ENCODE results near the gene GDF9.

The GDF9 gene

GRCh38 chr5:132853323-132853722, 12.9 kb downstream of the GDF9 start:
- Histone ChIP-seq H3K4me3 (ENCODE audit: low read depth in 1 of 2, low read length in 2 of 2) (no peak overlapping the region), H3K27ac (ENCODE audit: low read length) (no peak overlapping the region), H3K36me3 (ENCODE audit: control insufficient read depth in 1 of 2, insufficient read depth in 2 of 2, low read length in 2 of 2) (no peaks in the 10 kb centered on the region), H3K9me3 (ENCODE audit: control insufficient read depth in 1 of 2, low read length in 2 of 2) (no peaks in the 10 kb centered on the region), H3K27me3 (ENCODE audit: low read depth, low read length) (no peaks in the 10 kb centered on the region), H3K4me1 (ENCODE audit: control insufficient read depth in 1 of 2, insufficient read depth in 2 of 2, low read length in 2 of 2) (no peaks in the 10 kb centered on the region)

GRCh38 chr5:132850066-132850465, 16.2 kb downstream of the GDF9 start:
- no peaks in the 10 kb centered on the region for H3K9me3 ChIP-seq (ENCODE audit: control insufficient read depth in 1 of 2, low read length in 2 of 2)
- no peaks in the 10 kb centered on the region for H3K36me3 ChIP-seq (ENCODE audit: control insufficient read depth in 1 of 2, insufficient read depth in 2 of 2, low read length in 2 of 2)
- H3K4me1 ChIP-seq (ENCODE audit: control insufficient read depth in 1 of 2, insufficient read depth in 2 of 2, low read length in 2 of 2) = no peaks in the 10 kb centered on the region
- H3K4me3 ChIP-seq (ENCODE audit: low read depth in 1 of 2, low read length in 2 of 2) = no peak overlapping the region
- no peaks in the 10 kb centered on the region for H3K27me3 ChIP-seq (ENCODE audit: low read depth, low read length)
- H3K27ac ChIP-seq (ENCODE audit: low read length) = no peak overlapping the region

- no peak overlapping the region for H3K4me3 ChIP-seq (ENCODE audit: low read depth in 1 of 2, low read length in 2 of 2)
- H3K27ac ChIP-seq (ENCODE audit: low read length) = no peak overlapping the region
- H3K27me3 ChIP-seq (ENCODE audit: low read depth, low read length) = no peaks in the 10 kb centered on the region
- no peaks in the 10 kb centered on the region for H3K4me1 ChIP-seq (ENCODE audit: control insufficient read depth in 1 of 2, insufficient read depth in 2 of 2, low read length in 2 of 2)
- H3K9me3 ChIP-seq (ENCODE audit: control insufficient read depth in 1 of 2, low read length in 2 of 2) = no peaks in the 10 kb centered on the region
- H3K36me3 ChIP-seq (ENCODE audit: control insufficient read depth in 1 of 2, insufficient read depth in 2 of 2, low read length in 2 of 2) = no peaks in the 10 kb centered on the region
Observed at GRCh38 chr5:132849347-132849746, 16.9 kb downstream of the GDF9 start.

GRCh38 chr5:132848270-132848669, 18.0 kb downstream of the GDF9 start:
- Histone ChIP-seq H3K36me3 (ENCODE audit: control insufficient read depth in 1 of 2, insufficient read depth in 2 of 2, low read length in 2 of 2) (no peaks in the 10 kb centered on the region), H3K4me3 (ENCODE audit: low read depth in 1 of 2, low read length in 2 of 2) (no peak overlapping the region), H3K27ac (ENCODE audit: low read length) (no peak overlapping the region), H3K9me3 (ENCODE audit: control insufficient read depth in 1 of 2, low read length in 2 of 2) (no peaks in the 10 kb centered on the region), H3K27me3 (ENCODE audit: low read depth, low read length) (no peaks in the 10 kb centered on the region), H3K4me1 (ENCODE audit: control insufficient read depth in 1 of 2, insufficient read depth in 2 of 2, low read length in 2 of 2) (no peaks in the 10 kb centered on the region)

GRCh38 chr5:132841305-132841704, 25.0 kb downstream of the GDF9 start:
- no peaks in the 10 kb centered on the region for H3K27me3 ChIP-seq (ENCODE audit: low read depth, low read length)
- no peak overlapping the region for H3K4me3 ChIP-seq (ENCODE audit: low read depth in 1 of 2, low read length in 2 of 2)
- H3K4me1 ChIP-seq (ENCODE audit: control insufficient read depth in 1 of 2, insufficient read depth in 2 of 2, low read length in 2 of 2) = peaks cover 3 to 7% of the 10 kb centered on the region in 2 donors
- no peaks in the 10 kb centered on the region for H3K9me3 ChIP-seq (ENCODE audit: control insufficient read depth in 1 of 2, low read length in 2 of 2)
- H3K27ac ChIP-seq (ENCODE audit: low read length) = no peak overlapping the region
- no peaks in the 10 kb centered on the region for H3K36me3 ChIP-seq (ENCODE audit: control insufficient read depth in 1 of 2, insufficient read depth in 2 of 2, low read length in 2 of 2)

- H3K4me1 ChIP-seq (ENCODE audit: control insufficient read depth in 1 of 2, insufficient read depth in 2 of 2, low read length in 2 of 2) = peaks cover 3 to 7% of the 10 kb centered on the region in 2 donors
- H3K27me3 ChIP-seq (ENCODE audit: low read depth, low read length) = no peaks in the 10 kb centered on the region
- H3K4me3 ChIP-seq (ENCODE audit: low read depth in 1 of 2, low read length in 2 of 2) = no peak overlapping the region
- no peaks in the 10 kb centered on the region for H3K36me3 ChIP-seq (ENCODE audit: control insufficient read depth in 1 of 2, insufficient read depth in 2 of 2, low read length in 2 of 2)
- H3K27ac ChIP-seq (ENCODE audit: low read length) = no peak overlapping the region
- no peaks in the 10 kb centered on the region for H3K9me3 ChIP-seq (ENCODE audit: control insufficient read depth in 1 of 2, low read length in 2 of 2)
Observed at GRCh38 chr5:132840896-132841295, 25.4 kb downstream of the GDF9 start.

- Histone ChIP-seq H3K27me3 (ENCODE audit: low read depth, low read length) (no peaks in the 10 kb centered on the region), H3K4me3 (ENCODE audit: low read depth in 1 of 2, low read length in 2 of 2) (no peak overlapping the region), H3K9me3 (ENCODE audit: control insufficient read depth in 1 of 2, low read length in 2 of 2) (no peaks in the 10 kb centered on the region), H3K4me1 (ENCODE audit: control insufficient read depth in 1 of 2, insufficient read depth in 2 of 2, low read length in 2 of 2) (peaks cover 3 to 7% of the 10 kb centered on the region in 2 donors), H3K27ac (ENCODE audit: low read length) (peak overlapping the region; percentile 66), H3K36me3 (ENCODE audit: control insufficient read depth in 1 of 2, insufficient read depth in 2 of 2, low read length in 2 of 2) (no peaks in the 10 kb centered on the region)
Observed at GRCh38 chr5:132840313-132840712, 26.0 kb downstream of the GDF9 start.

GRCh38 chr5:132839426-132840301, 26.6 kb downstream of the GDF9 start:
- Histone ChIP-seq H3K27ac (ENCODE audit: low read length) (peak overlapping the region; percentile 66), H3K4me1 (ENCODE audit: control insufficient read depth in 1 of 2, insufficient read depth in 2 of 2, low read length in 2 of 2) (peaks cover 3 to 7% of the 10 kb centered on the region in 2 donors)

GRCh38 chr5:132838516-132839282, 27.6 kb downstream of the GDF9 start:
- Histone ChIP-seq H3K4me1 (ENCODE audit: control insufficient read depth in 1 of 2, insufficient read depth in 2 of 2, low read length in 2 of 2) (peaks cover 3 to 7% of the 10 kb centered on the region in 2 donors), H3K27me3 (ENCODE audit: low read depth, low read length) (no peaks in the 10 kb centered on the region), H3K9me3 (ENCODE audit: control insufficient read depth in 1 of 2, low read length in 2 of 2) (no peaks in the 10 kb centered on the region), H3K27ac (ENCODE audit: low read length) (peak overlapping the region; percentile 66), H3K4me3 (ENCODE audit: low read depth in 1 of 2, low read length in 2 of 2) (no peak overlapping the region), H3K36me3 (ENCODE audit: control insufficient read depth in 1 of 2, insufficient read depth in 2 of 2, low read length in 2 of 2) (no peaks in the 10 kb centered on the region)

More at GRCh38 chr5:132839426-132840301, 26.6 kb downstream of the GDF9 start:
- no peaks in the 10 kb centered on the region for H3K9me3 ChIP-seq (ENCODE audit: control insufficient read depth in 1 of 2, low read length in 2 of 2)
- no peaks in the 10 kb centered on the region for H3K36me3 ChIP-seq (ENCODE audit: control insufficient read depth in 1 of 2, insufficient read depth in 2 of 2, low read length in 2 of 2)
- H3K4me3 ChIP-seq (ENCODE audit: low read depth in 1 of 2, low read length in 2 of 2) = no peak overlapping the region
- no peaks in the 10 kb centered on the region for H3K27me3 ChIP-seq (ENCODE audit: low read depth, low read length)

GRCh38 chr5:132837868-132838267, 28.4 kb downstream of the GDF9 start:
- no peak overlapping the region for H3K27ac ChIP-seq (ENCODE audit: low read length)
- peaks cover 3 to 7% of the 10 kb centered on the region in 2 donors for H3K4me1 ChIP-seq (ENCODE audit: control insufficient read depth in 1 of 2, insufficient read depth in 2 of 2, low read length in 2 of 2)
- H3K9me3 ChIP-seq (ENCODE audit: control insufficient read depth in 1 of 2, low read length in 2 of 2) = no peaks in the 10 kb centered on the region
- no peaks in the 10 kb centered on the region for H3K27me3 ChIP-seq (ENCODE audit: low read depth, low read length)
- no peak overlapping the region for H3K4me3 ChIP-seq (ENCODE audit: low read depth in 1 of 2, low read length in 2 of 2)
- H3K36me3 ChIP-seq (ENCODE audit: control insufficient read depth in 1 of 2, insufficient read depth in 2 of 2, low read length in 2 of 2) = no peaks in the 10 kb centered on the region

GRCh38 chr5:132836852-132837251, 29.4 kb downstream of the GDF9 start:
- no peaks in the 10 kb centered on the region for H3K36me3 ChIP-seq (ENCODE audit: control insufficient read depth in 1 of 2, insufficient read depth in 2 of 2, low read length in 2 of 2)
- peaks cover 3 to 7% of the 10 kb centered on the region in 2 donors for H3K4me1 ChIP-seq (ENCODE audit: control insufficient read depth in 1 of 2, insufficient read depth in 2 of 2, low read length in 2 of 2)
- no peaks in the 10 kb centered on the region for H3K27me3 ChIP-seq (ENCODE audit: low read depth, low read length)
- no peak overlapping the region for H3K4me3 ChIP-seq (ENCODE audit: low read depth in 1 of 2, low read length in 2 of 2)
- H3K27ac ChIP-seq (ENCODE audit: low read length) = no peak overlapping the region
- H3K9me3 ChIP-seq (ENCODE audit: control insufficient read depth in 1 of 2, low read length in 2 of 2) = no peaks in the 10 kb centered on the region
